Left ventricle myocardium inferior (tissue), 1 donor: ENCODE data around the gene PPM1M. TPM values are rescaled to one million over a fixed set of nuclear protein-coding genes. Genes with fewer than 3 reads are reported as not detected.

ENCODE experiments used
- DNase-seq: peaks from one replicate; pipeline ENCODE4 v3.0.0-alpha.2; 2020
- H3K27ac ChIP-seq: fragments of 200-600 bp; replicated peaks from 2 replicates; pipeline ENCODE4 v1.8.0; 2021
- H3K27me3 ChIP-seq: fragments of 200-600 bp; 2 replicates; pipeline ENCODE4 v1.8.0; 2021; ENCODE audit warnings: low read depth
- H3K36me3 ChIP-seq: fragments of 200-600 bp; 2 replicates; pipeline ENCODE4 v1.8.0; 2021
- H3K4me1 ChIP-seq: fragments of 200-600 bp; 2 replicates; pipeline ENCODE4 v1.8.0; 2021
- H3K4me3 ChIP-seq: fragments of 200-600 bp; 2 replicates; pipeline ENCODE4 v1.8.0; 2021; ENCODE audit warnings: mild to moderate bottlenecking, moderate library complexity
- H3K9me3 ChIP-seq: fragments of 200-600 bp; replicated peaks from 2 replicates; pipeline ENCODE4 v1.8.0; 2021
- CTCF ChIP-seq: fragments of 200-600 bp; IDR thresholded peaks from 2 replicates; pipeline ENCODE4 v1.8.0; 2021; ENCODE audit warnings: antibody characterized with exemption, mild to moderate bottlenecking, borderline replicate concordance
- intact Hi-C: fragments of 100-400 bp; cut with micrococcal nuclease; formaldehyde crosslinking; loops from one replicate; pipeline ENCODE4 v1.11.0; 2022
- microRNA-seq: library from miRNA; unstranded; fragments of <30 nt; microRNA quantifications from one replicate; pipeline ENCODE4 v1.2.0, GENCODE V29; 2020
- total RNA-seq: library from RNA; stranded (reverse); fragmentation: NEBNext Ultra II Directional; extraction: Animal tissue kit (Norgen Biotek cat#: 25700); gene quantifications from one replicate; pipeline ENCODE4 v1.2.1, GENCODE V29; 2021
- donor health status: DM: no; HTN: yes; CAD: no; lungs with severe emphysema.

Gene PPM1M
- total RNA-seq, 1 donor from 2014 or later, result 9.2 TPM

GRCh38 chr3:52298149-52299098 lies 52.9 kb downstream of the PPM1M start:
- H3K4me3 ChIP-seq, result no peak overlapping the region
- peaks cover 2% of the 10 kb centered on the region for H3K36me3 ChIP-seq
- no peaks in the 10 kb centered on the region for H3K27me3 ChIP-seq
- no peaks in the 10 kb centered on the region for H3K9me3 ChIP-seq
- TF ChIP-seq CTCF, result no peak
- no peak for DNase-seq
- intact Hi-C loops, result no loop called here
- peaks cover 28% of the 10 kb centered on the region for H3K4me1 ChIP-seq
- H3K27ac ChIP-seq, result no peak overlapping the region

- DNase-seq, result no peak
- Histone ChIP-seq H3K4me1 (peaks cover 28% of the 10 kb centered on the region), H3K4me3 (peak overlapping the region; percentile 30), H3K27ac (peak overlapping the region; percentile 79), H3K27me3 (no peaks in the 10 kb centered on the region), H3K36me3 (no peaks in the 10 kb centered on the region), H3K9me3 (no peaks in the 10 kb centered on the region)
- intact Hi-C loops, result no loop called here
- no peak for TF ChIP-seq CTCF
Measured at GRCh38 chr3:52299247-52299878, 53.8 kb downstream of the PPM1M start.

Small RNAs within 50 kb of the gene (microRNA-seq; reads per million reads assigned to microRNA genes)
- gene MIR135A1, result not detected
- gene MIRLET7G, result 34,883 reads per million, percentile 98 among the genes with 10 or more reads in this experiment

Other genes starting within 250 kb of the PPM1M start
- gene RPL29, start 249.9 kb upstream of the PPM1M start, total RNA-seq, result 621 TPM
- 23.1 TPM for gene DUSP7, start 189.2 kb upstream of the PPM1M start, total RNA-seq
- gene POC1A, start 91.3 kb upstream of the PPM1M start, total RNA-seq, result 1.2 TPM
- 180 TPM for gene ALAS1, start 47.6 kb upstream of the PPM1M start, total RNA-seq
- gene TLR9, start 20.1 kb upstream of the PPM1M start, total RNA-seq, result 0.66 TPM
- gene TWF2, start 6.6 kb upstream of the PPM1M start, total RNA-seq, result 115 TPM
- gene WDR82, start 32.9 kb downstream of the PPM1M start, total RNA-seq, result 61.6 TPM
- gene GLYCTK, start 42.1 kb downstream of the PPM1M start, total RNA-seq, result 4.0 TPM
- gene DNAH1, start 70.6 kb downstream of the PPM1M start, total RNA-seq, result 2.2 TPM
- 54.2 TPM for gene BAP1, start 164.2 kb downstream of the PPM1M start, total RNA-seq
- gene PHF7, start 164.9 kb downstream of the PPM1M start, total RNA-seq, result 16.8 TPM
- 9.2 TPM for gene SEMA3G, start 199.3 kb downstream of the PPM1M start, total RNA-seq
- gene TNNC1, start 208.3 kb downstream of the PPM1M start, total RNA-seq, result 8,962 TPM
- 44.3 TPM for gene NISCH, start 209.8 kb downstream of the PPM1M start, total RNA-seq
- 67.2 TPM for gene STAB1, start 249.6 kb downstream of the PPM1M start, total RNA-seq